ENCODE measurements around the gene TAAR6. TPM values are rescaled to one million over a fixed set of nuclear protein-coding genes. Genes with fewer than 3 reads are reported as not detected.

TAAR6 gene
- total and polyA plus RNA-seq, 10 of the 15 experiments (the other 5 are each of a cell fraction or from before 2014, with no cell fraction given) = not detected

DNA sequence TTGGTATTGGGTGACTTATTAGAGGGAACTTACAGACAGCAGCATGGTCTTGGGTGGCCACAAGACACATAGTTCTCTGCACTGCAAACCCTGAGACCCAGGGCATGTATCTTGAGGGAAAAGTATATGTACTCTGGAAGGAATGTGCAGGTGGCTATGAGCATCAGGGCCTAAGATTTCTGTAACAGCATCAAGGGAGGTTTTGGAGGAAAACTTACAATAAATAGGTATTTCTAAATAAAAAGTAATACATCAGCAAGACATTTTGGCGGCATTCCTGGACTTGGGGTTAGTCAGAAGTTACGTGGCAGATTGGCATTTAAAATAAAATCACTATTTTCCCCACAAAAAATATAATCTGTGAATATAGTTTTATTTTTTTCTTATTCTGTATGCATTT is 49.2 kb upstream of the TAAR6 start:
- H3K4me3 ChIP-seq = no peak overlapping the region
- ChIA-PET CTCF (interaction anchor here (2.7 kb wide), 1 partner anchor 36 kb away, joined by 8 read pairs; no protein-coding TSS in a partner anchor), POLR2A (no interaction called here), RAD21 (ENCODE audit: unreplicated experiment) (no interaction called here), SMC1A (ENCODE audit: uncharacterized antibody, unreplicated experiment) (interaction anchor here (1.5 kb wide), 1 partner anchor 11 kb away, joined by 4 read pairs; no protein-coding TSS in a partner anchor)
- DNase-seq (ENCODE audit: low read depth, low spot score) = no peak
- no peak overlapping the region for H3K9ac ChIP-seq (ENCODE audit: control insufficient read depth, insufficient read depth, low read length)
- no TSS peak for BruUV-seq (replicated peaks)
- no peak overlapping the region for H3K4me2 ChIP-seq (ENCODE audit: control insufficient read depth, insufficient read depth)
- no peak for FAIRE-seq
- in situ Hi-C loops (cut with MboI) = loop anchor here (10.0 kb wide), 1 partner anchor 274 kb away; the partner anchor contains the start of gene SLC18B1
- TF ChIP-seq SMAD5 (IDR thresholded peaks at IDR 0.05; ENCODE audit: low read depth) = no peak
- no peak for TF ChIP-seq POU2F2 (IDR thresholded peaks at IDR 0.05; ENCODE audit: borderline replicate concordance, low read depth, low read length)
- TF ChIP-seq ZZZ3 (IDR thresholded peaks at IDR 0.05; ENCODE audit: control insufficient read depth, insufficient read length, low read depth) = no peak
- TF ChIP-seq, protein P1, sequence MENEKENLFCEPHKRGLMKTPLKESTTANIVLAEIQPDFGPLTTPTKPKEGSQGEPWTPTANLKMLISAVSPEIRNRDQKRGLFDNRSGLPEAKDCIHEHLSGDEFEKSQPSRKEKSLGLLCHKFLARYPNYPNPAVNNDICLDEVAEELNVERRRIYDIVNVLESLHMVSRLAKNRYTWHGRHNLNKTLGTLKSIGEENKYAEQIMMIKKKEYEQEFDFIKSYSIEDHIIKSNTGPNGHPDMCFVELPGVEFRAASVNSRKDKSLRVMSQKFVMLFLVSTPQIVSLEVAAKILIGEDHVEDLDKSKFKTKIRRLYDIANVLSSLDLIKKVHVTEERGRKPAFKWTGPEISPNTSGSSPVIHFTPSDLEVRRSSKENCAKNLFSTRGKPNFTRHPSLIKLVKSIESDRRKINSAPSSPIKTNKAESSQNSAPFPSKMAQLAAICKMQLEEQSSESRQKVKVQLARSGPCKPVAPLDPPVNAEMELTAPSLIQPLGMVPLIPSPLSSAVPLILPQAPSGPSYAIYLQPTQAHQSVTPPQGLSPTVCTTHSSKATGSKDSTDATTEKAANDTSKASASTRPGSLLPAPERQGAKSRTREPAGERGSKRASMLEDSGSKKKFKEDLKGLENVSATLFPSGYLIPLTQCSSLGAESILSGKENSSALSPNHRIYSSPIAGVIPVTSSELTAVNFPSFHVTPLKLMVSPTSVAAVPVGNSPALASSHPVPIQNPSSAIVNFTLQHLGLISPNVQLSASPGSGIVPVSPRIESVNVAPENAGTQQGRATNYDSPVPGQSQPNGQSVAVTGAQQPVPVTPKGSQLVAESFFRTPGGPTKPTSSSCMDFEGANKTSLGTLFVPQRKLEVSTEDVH (IDR thresholded peaks at IDR 0.05; ENCODE audit: low read depth, partially characterized antibody) = no peak
- TF ChIP-seq, protein P2, sequence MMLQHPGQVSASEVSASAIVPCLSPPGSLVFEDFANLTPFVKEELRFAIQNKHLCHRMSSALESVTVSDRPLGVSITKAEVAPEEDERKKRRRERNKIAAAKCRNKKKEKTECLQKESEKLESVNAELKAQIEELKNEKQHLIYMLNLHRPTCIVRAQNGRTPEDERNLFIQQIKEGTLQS (IDR thresholded peaks at IDR 0.05; ENCODE audit: borderline replicate concordance, extremely low read depth, low read depth, low read length) = no peak
- TF ChIP-seq YBX1 (IDR thresholded peaks at IDR 0.05) = no peak
- TF ChIP-seq CBFB (IDR thresholded peaks at IDR 0.05; ENCODE audit: low read depth) = no peak
- no peak for TF ChIP-seq SMC3 (IDR thresholded peaks at IDR 0.05; ENCODE audit: borderline replicate concordance, low read length)
- no peak for TF ChIP-seq FOXM1 (IDR thresholded peaks at IDR 0.05; ENCODE audit: low read depth, low read length)
- TF ChIP-seq, protein P3, sequence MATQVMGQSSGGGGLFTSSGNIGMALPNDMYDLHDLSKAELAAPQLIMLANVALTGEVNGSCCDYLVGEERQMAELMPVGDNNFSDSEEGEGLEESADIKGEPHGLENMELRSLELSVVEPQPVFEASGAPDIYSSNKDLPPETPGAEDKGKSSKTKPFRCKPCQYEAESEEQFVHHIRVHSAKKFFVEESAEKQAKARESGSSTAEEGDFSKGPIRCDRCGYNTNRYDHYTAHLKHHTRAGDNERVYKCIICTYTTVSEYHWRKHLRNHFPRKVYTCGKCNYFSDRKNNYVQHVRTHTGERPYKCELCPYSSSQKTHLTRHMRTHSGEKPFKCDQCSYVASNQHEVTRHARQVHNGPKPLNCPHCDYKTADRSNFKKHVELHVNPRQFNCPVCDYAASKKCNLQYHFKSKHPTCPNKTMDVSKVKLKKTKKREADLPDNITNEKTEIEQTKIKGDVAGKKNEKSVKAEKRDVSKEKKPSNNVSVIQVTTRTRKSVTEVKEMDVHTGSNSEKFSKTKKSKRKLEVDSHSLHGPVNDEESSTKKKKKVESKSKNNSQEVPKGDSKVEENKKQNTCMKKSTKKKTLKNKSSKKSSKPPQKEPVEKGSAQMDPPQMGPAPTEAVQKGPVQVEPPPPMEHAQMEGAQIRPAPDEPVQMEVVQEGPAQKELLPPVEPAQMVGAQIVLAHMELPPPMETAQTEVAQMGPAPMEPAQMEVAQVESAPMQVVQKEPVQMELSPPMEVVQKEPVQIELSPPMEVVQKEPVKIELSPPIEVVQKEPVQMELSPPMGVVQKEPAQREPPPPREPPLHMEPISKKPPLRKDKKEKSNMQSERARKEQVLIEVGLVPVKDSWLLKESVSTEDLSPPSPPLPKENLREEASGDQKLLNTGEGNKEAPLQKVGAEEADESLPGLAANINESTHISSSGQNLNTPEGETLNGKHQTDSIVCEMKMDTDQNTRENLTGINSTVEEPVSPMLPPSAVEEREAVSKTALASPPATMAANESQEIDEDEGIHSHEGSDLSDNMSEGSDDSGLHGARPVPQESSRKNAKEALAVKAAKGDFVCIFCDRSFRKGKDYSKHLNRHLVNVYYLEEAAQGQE (IDR thresholded peaks at IDR 0.05; ENCODE audit: low read depth, low read length) = no peak
- TF ChIP-seq RFX5 (IDR thresholded peaks at IDR 0.05; ENCODE audit: low read depth, low read length) = no peak
- no peak for TF ChIP-seq MYC (IDR thresholded peaks at IDR 0.05; ENCODE audit: insufficient read depth, insufficient read length, insufficient replicate concordance, low read length, severe bottlenecking)
- no peak for TF ChIP-seq HCFC1 (IDR thresholded peaks at IDR 0.05; ENCODE audit: low read length)
- TF ChIP-seq, protein P4, sequence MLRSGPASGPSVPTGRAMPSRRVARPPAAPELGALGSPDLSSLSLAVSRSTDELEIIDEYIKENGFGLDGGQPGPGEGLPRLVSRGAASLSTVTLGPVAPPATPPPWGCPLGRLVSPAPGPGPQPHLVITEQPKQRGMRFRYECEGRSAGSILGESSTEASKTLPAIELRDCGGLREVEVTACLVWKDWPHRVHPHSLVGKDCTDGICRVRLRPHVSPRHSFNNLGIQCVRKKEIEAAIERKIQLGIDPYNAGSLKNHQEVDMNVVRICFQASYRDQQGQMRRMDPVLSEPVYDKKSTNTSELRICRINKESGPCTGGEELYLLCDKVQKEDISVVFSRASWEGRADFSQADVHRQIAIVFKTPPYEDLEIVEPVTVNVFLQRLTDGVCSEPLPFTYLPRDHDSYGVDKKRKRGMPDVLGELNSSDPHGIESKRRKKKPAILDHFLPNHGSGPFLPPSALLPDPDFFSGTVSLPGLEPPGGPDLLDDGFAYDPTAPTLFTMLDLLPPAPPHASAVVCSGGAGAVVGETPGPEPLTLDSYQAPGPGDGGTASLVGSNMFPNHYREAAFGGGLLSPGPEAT (IDR thresholded peaks at IDR 0.05; ENCODE audit: low read depth) = no peak
- no peak for TF ChIP-seq POLR2AphosphoS5 (IDR thresholded peaks at IDR 0.05; ENCODE audit: low read length)
- H4K20me1 ChIP-seq (ENCODE audit: control insufficient read depth, insufficient read depth) = no peaks in the 10 kb centered on the region
- intact Hi-C loops (cut with micrococcal nuclease; ENCODE audit: unreplicated experiment) = no loop called here
- H3K79me2 ChIP-seq (ENCODE audit: control insufficient read depth, insufficient read depth, low read length) = no peaks in the 10 kb centered on the region
- H3K4me1 ChIP-seq (ENCODE audit: control insufficient read depth, insufficient read depth, low read length) = no peaks in the 10 kb centered on the region
- H3K27ac ChIP-seq (ENCODE audit: control insufficient read depth, insufficient read depth) = no peak overlapping the region
- H3K36me3 ChIP-seq (ENCODE audit: control insufficient read depth in 2 of 2, insufficient read depth in 2 of 2, low read length in 1 of 2) = no peaks in the 10 kb centered on the region
- H3K9me3 ChIP-seq (replicated peaks; ENCODE audit: control insufficient read depth, insufficient read depth, low read length) = no peaks in the 10 kb centered on the region
- no peak overlapping the region for H2AFZ ChIP-seq (ENCODE audit: control insufficient read depth, low read depth, low read length)
- no peak for ATAC-seq
- H3K27me3 ChIP-seq (replicated peaks in 1 of 2; ENCODE audit: control insufficient read depth in 2 of 2, insufficient read depth in 2 of 2, low read length in 1 of 2) = no peaks in the 10 kb centered on the region; a peak in 1 of 4 replicates
- 50% methylated on average over 2 of the region's 2 CpGs for WGBS (ENCODE audit: insufficient coverage, insufficient replicate concordance, low lambda C conversion rate, missing lambda C conversion rate)

All from GM12878 (cell line).